Measurements from ENCODE around the gene EVC. TPM values are rescaled to one million over a fixed set of nuclear protein-coding genes. Genes with fewer than 3 reads are reported as not detected.

The EVC gene
- total RNA-seq, 4 donors from 2014 or later, result 12.2 to 24.1 (median 22.3) TPM

- DNase-seq (ENCODE audit: low spot score in 2 of 2), result peak in 1 of 2 donors; percentile 79
- TF ChIP-seq CTCF (IDR thresholded peaks at IDR 0.05) (no peak), POLR2A (IDR thresholded peaks at IDR 0.05) (no peak)
- intact Hi-C loops (cut with DNase I; ENCODE audit: low total_unique reads), result no loop called here
- no peak overlapping the region for H3K4me3 ChIP-seq (ENCODE audit: low read depth, poor library complexity, severe bottlenecking)
- WGBS, 2 donors, result 66 to 79% methylated on average over 5 of the region's 5 CpGs
Measured at GRCh38 chr4:5705647-5706320, 5.2 kb upstream of the EVC start.

- H3K4me3 ChIP-seq (ENCODE audit: low read depth, poor library complexity, severe bottlenecking), result no peak overlapping the region
- WGBS, 2 donors, result 89 to 94% methylated on average over 9 to 11 of the region's 11 CpGs
- intact Hi-C loops (cut with DNase I; ENCODE audit: low total_unique reads), result no loop called here
- no peak for TF ChIP-seq CTCF (IDR thresholded peaks at IDR 0.05)
- no peak for TF ChIP-seq POLR2A (IDR thresholded peaks at IDR 0.05)
- peak in 1 of 2 donors; percentile 72 for DNase-seq (ENCODE audit: low spot score in 2 of 2)
Measured at GRCh38 chr4:5706486-5707290, 4.3 kb upstream of the EVC start.

GRCh38 chr4:5707366-5707765 lies 3.6 kb upstream of the EVC start:
- intact Hi-C loops (cut with DNase I; ENCODE audit: low total_unique reads), result no loop called here
- WGBS, 2 donors, result 56 to 58% methylated on average over 5 of the region's 5 CpGs
- no peak for TF ChIP-seq CTCF (IDR thresholded peaks at IDR 0.05)
- TF ChIP-seq POLR2A (IDR thresholded peaks at IDR 0.05), result no peak
- peak in 1 of 2 donors; percentile 66 for DNase-seq (ENCODE audit: low spot score in 2 of 2)
- H3K4me3 ChIP-seq (ENCODE audit: low read depth, poor library complexity, severe bottlenecking), result peak overlapping the region; percentile 46

GRCh38 chr4:5707778-5708448 lies 3.1 kb upstream of the EVC start:
- intact Hi-C loops (cut with DNase I; ENCODE audit: low total_unique reads), result no loop called here
- H3K4me3 ChIP-seq (ENCODE audit: low read depth, poor library complexity, severe bottlenecking), result peak overlapping the region; percentile 46
- DNase-seq (ENCODE audit: low spot score in 2 of 2), result peak in 1 of 2 donors; percentile 80
- TF ChIP-seq POLR2A (IDR thresholded peaks at IDR 0.05), result no peak
- TF ChIP-seq CTCF (IDR thresholded peaks at IDR 0.05), result no peak
- 3% methylated on average over 22 to 33 of the region's 41 CpGs for WGBS, 2 donors

GRCh38 chr4:5708449-5709206 lies 2.4 kb upstream of the EVC start, which contains the start of gene EVC2:
Gene EVC2, minus strand, starts transcription at chr4:5708559. Its CDS starts 46 bp downstream, at chr4:5708513.
- peak in 1 of 2 donors; percentile 96 for DNase-seq (ENCODE audit: low spot score in 2 of 2)
- intact Hi-C loops (cut with DNase I; ENCODE audit: low total_unique reads), result no loop called here
- 10 to 20% methylated on average over 31 to 32 of the region's 57 CpGs for WGBS, 2 donors
- TF ChIP-seq CTCF (IDR thresholded peaks at IDR 0.05) (no peak), POLR2A (IDR thresholded peaks at IDR 0.05) (no peak)
- peak within 1 kb of the TSS; percentile 46 for H3K4me3 ChIP-seq (ENCODE audit: low read depth, poor library complexity, severe bottlenecking)

Data from lower leg skin (tissue), 4 donors.